ENCODE data around the gene DNAJA2.

Gene DNAJA2

DNA sequence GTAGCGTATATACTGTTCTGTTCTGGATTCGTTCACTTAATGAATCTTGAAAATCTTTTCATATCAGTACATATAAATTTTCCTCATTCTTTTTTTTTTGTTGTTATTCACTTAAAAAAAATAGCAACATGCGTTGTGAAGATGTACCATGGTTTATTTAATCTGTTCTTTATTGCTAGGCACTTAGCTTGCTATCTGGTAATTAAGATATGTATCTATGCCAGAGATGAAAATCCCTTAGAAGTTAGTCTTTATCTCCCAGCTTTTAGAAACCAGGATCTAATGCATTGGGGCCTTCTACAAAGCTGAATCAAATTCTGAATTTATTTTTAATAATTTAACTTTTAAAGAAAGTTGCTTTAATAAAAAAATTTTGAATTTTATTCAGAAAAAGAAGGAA is 13.0 kb upstream of the DNAJA2 start:
- Histone ChIP-seq H3K27me3 (no peaks in the 10 kb centered on the region), H3K27ac (no peak overlapping the region), H3K4me3 (no peak overlapping the region), H3K36me3 (no peaks in the 10 kb centered on the region), H3K4me1 (peaks cover 0 to 8% (median 2%) of the 10 kb centered on the region in 4 donors), H3K9me3 (no peaks in the 10 kb centered on the region)
- DNase-seq, result no peak
- intact Hi-C loops (cut with DNase I; ENCODE audit: low total_unique reads), result no loop called here
- TF ChIP-seq CTCF (IDR thresholded peaks at IDR 0.05), result no peak

DNA sequence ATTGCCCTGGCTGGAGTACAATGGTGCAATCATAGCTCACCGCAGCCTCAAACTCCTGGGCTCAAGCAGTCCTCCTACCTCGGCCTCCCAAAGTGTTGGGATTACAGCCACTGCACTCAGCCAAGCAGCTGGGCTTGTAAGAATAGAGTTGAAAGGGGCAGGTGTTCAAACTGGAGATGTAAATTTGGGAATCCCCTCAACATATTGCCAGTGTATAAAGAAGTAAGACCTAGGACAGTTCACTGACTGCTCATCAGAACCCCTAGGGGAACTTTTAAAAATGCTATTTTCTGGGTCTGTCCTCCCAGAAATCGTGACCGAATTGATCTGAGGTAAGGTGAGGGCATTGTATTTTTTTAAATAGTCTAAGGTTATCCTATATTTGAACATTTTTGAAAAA is 8.9 kb upstream of the DNAJA2 start:
- intact Hi-C loops (cut with DNase I; ENCODE audit: low total_unique reads), result no loop called here
- H3K4me1 ChIP-seq, result peaks cover 0 to 8% (median 2%) of the 10 kb centered on the region in 4 donors
- DNase-seq, result no peak
- H3K36me3 ChIP-seq, result no peaks in the 10 kb centered on the region
- H3K4me3 ChIP-seq, result no peak overlapping the region
- H3K9me3 ChIP-seq, result no peaks in the 10 kb centered on the region
- H3K27me3 ChIP-seq, result no peaks in the 10 kb centered on the region
- TF ChIP-seq CTCF (IDR thresholded peaks at IDR 0.05), result no peak
- H3K27ac ChIP-seq, result no peak overlapping the region

GRCh38 chr16:46980926-46981325 is 7.5 kb upstream of the DNAJA2 start:
- intact Hi-C loops (cut with DNase I; ENCODE audit: low total_unique reads), result no loop called here
- Histone ChIP-seq H3K4me3 (no peak overlapping the region), H3K4me1 (no peaks in the 10 kb centered on the region), H3K9me3 (no peaks in the 10 kb centered on the region), H3K27me3 (no peaks in the 10 kb centered on the region), H3K36me3 (no peaks in the 10 kb centered on the region), H3K27ac (no peak overlapping the region)
- DNase-seq, result no peak
- TF ChIP-seq CTCF (IDR thresholded peaks at IDR 0.05), result no peak

GRCh38 chr16:46976550-46976949 is 3.1 kb upstream of the DNAJA2 start:
- Histone ChIP-seq H3K4me1 (peaks cover 0 to 16% (median 13%) of the 10 kb centered on the region in 4 donors), H3K9me3 (no peaks in the 10 kb centered on the region), H3K36me3 (no peaks in the 10 kb centered on the region), H3K27ac (no peak overlapping the region), H3K27me3 (no peaks in the 10 kb centered on the region), H3K4me3 (no peak overlapping the region)
- DNase-seq, result no peak
- intact Hi-C loops (cut with DNase I; ENCODE audit: low total_unique reads), result no loop called here
- no peak for TF ChIP-seq CTCF (IDR thresholded peaks at IDR 0.05)

DNA sequence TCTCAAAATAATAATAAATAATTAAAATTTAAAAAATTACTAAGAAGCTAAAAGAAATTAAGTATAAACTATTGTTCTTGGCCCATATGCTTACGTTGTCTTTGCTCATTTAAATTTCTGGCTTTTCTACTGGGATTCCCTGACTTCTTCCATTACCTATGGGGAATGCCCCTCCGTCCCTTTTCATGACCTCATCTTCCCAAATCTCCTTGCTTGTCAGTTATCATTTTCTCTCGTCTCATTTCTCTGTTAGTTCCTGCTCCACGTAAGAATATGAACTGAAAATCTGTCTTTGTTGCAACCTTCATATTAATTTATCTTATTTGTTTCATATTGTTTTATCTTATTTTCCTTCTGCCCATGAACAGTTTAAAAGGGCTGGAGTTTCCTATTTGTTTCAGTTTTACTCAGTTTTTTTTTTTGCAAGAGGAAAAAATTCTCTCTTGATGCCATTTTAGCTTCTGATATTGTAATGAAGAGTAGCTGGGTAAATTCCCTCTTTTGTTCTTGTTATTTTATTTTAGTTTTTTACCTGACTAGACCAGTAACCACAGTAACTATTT is 2.5 kb upstream of the DNAJA2 start:
- Histone ChIP-seq H3K9me3 (no peaks in the 10 kb centered on the region), H3K27ac (no peak overlapping the region), H3K4me1 (peaks cover 0 to 17% (median 13%) of the 10 kb centered on the region in 4 donors), H3K36me3 (no peaks in the 10 kb centered on the region), H3K4me3 (no peak overlapping the region), H3K27me3 (no peaks in the 10 kb centered on the region)
- intact Hi-C loops (cut with DNase I; ENCODE audit: low total_unique reads), result no loop called here
- DNase-seq, result no peak
- no peak for TF ChIP-seq CTCF (IDR thresholded peaks at IDR 0.05)

DNA sequence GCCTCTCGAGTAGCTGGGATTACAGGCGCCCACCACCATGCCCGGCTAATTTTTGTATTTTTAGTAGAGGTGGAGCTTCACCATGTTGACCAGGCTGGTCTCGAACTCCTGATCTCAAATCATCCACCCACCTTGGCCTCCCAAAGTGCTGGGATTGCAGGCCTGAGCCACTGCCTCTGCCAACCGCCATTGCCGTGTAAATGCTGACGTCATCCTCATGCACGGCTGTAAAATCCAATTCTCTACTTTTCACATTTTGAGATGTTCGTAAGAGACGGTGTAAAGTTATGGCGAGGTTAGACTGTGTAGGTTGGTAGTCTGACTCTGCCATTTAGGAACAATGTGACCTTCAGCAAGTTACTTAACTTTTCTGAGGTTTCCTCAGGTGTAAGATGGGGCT is 1.7 kb upstream of the DNAJA2 start:
- no peak for TF ChIP-seq CTCF (IDR thresholded peaks at IDR 0.05)
- H3K27me3 ChIP-seq, result no peaks in the 10 kb centered on the region
- peaks cover 0 to 24% (median 15%) of the 10 kb centered on the region in 4 donors for H3K4me1 ChIP-seq
- no peak overlapping the region for H3K27ac ChIP-seq
- no peak overlapping the region for H3K4me3 ChIP-seq
- H3K9me3 ChIP-seq, result no peaks in the 10 kb centered on the region
- intact Hi-C loops (cut with DNase I; ENCODE audit: low total_unique reads), result no loop called here
- DNase-seq, result no peak
- peaks cover 0 to 3% (median 0%) of the 10 kb centered on the region in 3 donors for H3K36me3 ChIP-seq

Measured in tibial artery (tissue), 4 donors.